Lung (tissue), 12 donors: ENCODE measurements around the gene EEPD1. TPM values are rescaled to one million over a fixed set of nuclear protein-coding genes. Genes with fewer than 3 reads are reported as not detected.

Source experiments
- ATAC-seq: fragments of 200-7000 bp; cut with Tn5 transposase; one replicate; pipeline ENCODE4 v1.9.1; 2020; ENCODE audit warnings: moderate number of reproducible peaks; ENCODE audit not compliant: insufficient read depth, low FRiP score
- DNase-seq, 3 donors: peaks; one replicate each; pipeline ENCODE4 v3.0.0-alpha.2; 2013 to 2017
- H3K27ac ChIP-seq, 2 donors: one replicate each; pipeline ENCODE4 v1.5.1; 2013; ENCODE audit warnings: mild to moderate bottlenecking in 2 of 2, moderate library complexity in 2 of 2, control low read depth in 1 of 2, inconsistent platforms in 1 of 2, low read depth in 1 of 2, low read length in 1 of 2
- H3K27me3 ChIP-seq, 3 donors: one replicate each; pipeline ENCODE4 v1.5.1; 2013; ENCODE audit warnings: low read length in 2 of 3; ENCODE audit not compliant: control insufficient read depth in 3 of 3, insufficient read depth in 3 of 3
- H3K36me3 ChIP-seq, 4 donors: one replicate each; pipeline ENCODE4 v1.5.1; 2013; ENCODE audit warnings: low read length in 4 of 4, mild to moderate bottlenecking in 1 of 4, moderate library complexity in 1 of 4; ENCODE audit not compliant: control insufficient read depth in 4 of 4, insufficient read depth in 4 of 4
- H3K4me1 ChIP-seq, 5 donors: one replicate each; pipeline ENCODE4 v1.5.1; 2013; ENCODE audit warnings: low read length in 5 of 5, mild to moderate bottlenecking in 2 of 5, moderate library complexity in 1 of 5; ENCODE audit not compliant: control insufficient read depth in 5 of 5, insufficient read depth in 5 of 5
- H3K4me3 ChIP-seq: one replicate; pipeline ENCODE4 v1.5.1; 2013; ENCODE audit warnings: mild to moderate bottlenecking, control low read depth, moderate library complexity
- H3K9ac ChIP-seq, 2 donors: one replicate each; pipeline ENCODE4 v1.5.1; 2013; ENCODE audit warnings: low read length in 2 of 2, control low read depth in 1 of 2; ENCODE audit not compliant: insufficient read depth in 1 of 2
- H3K9me3 ChIP-seq, 4 donors: one replicate each; pipeline ENCODE4 v1.5.1; 2013; ENCODE audit warnings: low read length in 3 of 4, mild to moderate bottlenecking in 1 of 4, moderate library complexity in 1 of 4; ENCODE audit not compliant: control insufficient read depth in 4 of 4, insufficient read depth in 3 of 4
- CTCF ChIP-seq: IDR thresholded peaks from 2 replicates; pipeline ENCODE4 v1.5.1; 2012; ENCODE audit warnings: mild to moderate bottlenecking; ENCODE audit errors: control extremely low read depth, extremely low read depth
- WGBS, 2 donors: extraction: QIAGEN DNeasy Blood & Tissue Kit; methylation state at CpG; one replicate each; pipeline ENCODE4 v1.1.7; 2013; 5-methylcytosine and 5-hydroxymethylcytosine counted together
- polyA plus RNA-seq, 2 donors: library from polyadenylated mRNA; stranded (reverse); fragments of 200-250 nt; gene quantifications; one replicate each; pipeline ENCODE4 v1.2.1, GENCODE V29; 2013
- total RNA-seq, 2 donors: library from RNA; depleted of rRNA in 1 of 2; stranded (reverse); fragments of >200 nt in 1 of 2; gene quantifications; one replicate each; pipeline ENCODE4 v1.2.1, GENCODE V29; 2014 to 2021
- donor health status: control.
- donor health status: control.
- donor health status: Bipolar disorder and iron deficiency.
- donor health status: healthy.
- donor health status: DM: yes; HTN: yes; CAD: no.

EEPD1 gene
- total and polyA plus RNA-seq, 4 donors, result 5.4 to 15.3 (median 7.9) TPM

GRCh38 chr7:36137258-36137657 lies 15.8 kb upstream of the EEPD1 start:
- Histone ChIP-seq H3K27ac (no peak overlapping the region), H3K9me3 (no peaks in the 10 kb centered on the region), H3K27me3 (no peaks in the 10 kb centered on the region), H3K4me1 (peaks cover 0 to 12% (median 0%) of the 10 kb centered on the region in 5 donors), H3K4me3 (no peak overlapping the region), H3K9ac (no peak overlapping the region), H3K36me3 (no peaks in the 10 kb centered on the region)
- no peak for TF ChIP-seq CTCF
- ATAC-seq, result no peak
- no peak for DNase-seq

- Histone ChIP-seq H3K27ac (no peak overlapping the region), H3K27me3 (no peaks in the 10 kb centered on the region), H3K9me3 (no peaks in the 10 kb centered on the region), H3K4me3 (no peak overlapping the region), H3K36me3 (no peaks in the 10 kb centered on the region), H3K4me1 (peaks cover 0 to 12% (median 0%) of the 10 kb centered on the region in 5 donors), H3K9ac (no peak overlapping the region)
- no peak for TF ChIP-seq CTCF
- whole genome bisulfite sequencing, 2 donors, result 50 to 93% methylated on average over 2 of the region's 2 CpGs
- ATAC-seq (no peak), DNase-seq (no peak)
Measured at GRCh38 chr7:36137754-36138153, 15.3 kb upstream of the EEPD1 start.

- no peak overlapping the region for H3K27ac ChIP-seq
- TF ChIP-seq CTCF, result no peak
- H3K4me1 ChIP-seq, result peaks cover 0 to 12% (median 0%) of the 10 kb centered on the region in 5 donors
- no peaks in the 10 kb centered on the region for H3K36me3 ChIP-seq
- no peak overlapping the region for H3K9ac ChIP-seq
- H3K4me3 ChIP-seq, result no peak overlapping the region
- 91 to 97% methylated on average over 5 of the region's 5 CpGs for WGBS, 2 donors
- ATAC-seq (no peak), DNase-seq (no peak)
- H3K27me3 ChIP-seq, result no peaks in the 10 kb centered on the region
- H3K9me3 ChIP-seq, result no peaks in the 10 kb centered on the region
Measured at GRCh38 chr7:36138209-36138608, 14.8 kb upstream of the EEPD1 start.

- no peaks in the 10 kb centered on the region for H3K36me3 ChIP-seq
- H3K27ac ChIP-seq, result no peak overlapping the region
- H3K27me3 ChIP-seq, result no peaks in the 10 kb centered on the region
- ATAC-seq (no peak), DNase-seq (no peak)
- TF ChIP-seq CTCF, result no peak
- peaks cover 0 to 12% (median 0%) of the 10 kb centered on the region in 5 donors for H3K4me1 ChIP-seq
- H3K9me3 ChIP-seq, result no peaks in the 10 kb centered on the region
- no peak overlapping the region for H3K4me3 ChIP-seq
- 93 to 96% methylated on average over 1 of the region's 1 CpG for WGBS, 2 donors
- no peak overlapping the region for H3K9ac ChIP-seq
Measured at GRCh38 chr7:36141351-36141750, 11.7 kb upstream of the EEPD1 start.
